ENCODE measurements around the gene NYAP1. TPM values are rescaled to one million over a fixed set of nuclear protein-coding genes. Genes with fewer than 3 reads are reported as not detected.
"Not testable (repeated sequence)": the region's sequence is repeated elsewhere in the genome, so short reads cannot be mapped to it uniquely, and the experiment has no call there.

The NYAP1 gene
- total RNA-seq (under 1 TPM in 1 of 2 experiments, not detected in 1; 0.44 TPM), polyA plus RNA-seq (not detected), total RNA-seq (0.08 to 0.98 (median 0.28) reads per million in 6 experiments)

- Mint-ChIP-seq H3K4me3 (peak within 1 kb of the TSS; percentile 77 to 89 (median 86)), H3K27me3 (no peaks in the 10 kb centered on the region), H3K36me3 (peaks cover 0 to 1% (median 0%) of the 10 kb centered on the region in 3 donors), H3K9me3 (no peaks in the 10 kb centered on the region), H3K27ac (peak within 1 kb of the TSS; percentile 22 to 91 (median 73)), H3K4me1 (peaks cover 13 to 28% (median 24%) of the 10 kb centered on the region in 4 donors)
- ATAC-seq (peak; percentile 48 to 51), DNase-seq (peak in 8 of 10 donors; percentile 37 to 75 (median 64))
- POLR2A ChIA-PET = interaction anchor here (1.2 to 1.9 kb wide), 3 partner anchors 15 to 100 kb away, joined by 3 to 18 read pairs (median 4); partner anchors contain the start of gene MEPCE
Observed at GRCh38 chr7:100483722-100484672, at the start of gene NYAP1. NYAP1 (plus strand) TSS chr7:100483927; CDS start chr7:100485312, 1,385 bp downstream.

GRCh38 chr7:100434297-100435144, 49.2 kb upstream of the NYAP1 start:
- Mint-ChIP-seq H3K36me3 (peaks cover 4 to 38% (median 5%) of the 10 kb centered on the region in 3 donors), H3K4me1 (peaks cover 22 to 56% (median 54%) of the 10 kb centered on the region in 4 donors), H3K9me3 (peaks cover 0 to 3% (median 0%) of the 10 kb centered on the region in 9 donors), H3K27ac (peak overlapping the region; percentile 84 to 97 (median 93)), H3K4me3 (peak overlapping the region; percentile 82 to 94 (median 89)), H3K27me3 (peaks cover 0 to 2% (median 0%) of the 10 kb centered on the region in 5 donors)
- POLR2A ChIA-PET = interaction anchor here (0.9 to 5.0 kb wide), 9 partner anchors 11 to 345 kb away, joined by 3 to 31 read pairs (median 4); partner anchors contain the start of genes COPS6, FBXO24, LRCH4 and MBLAC1
- DNase-seq (peak in 1 of 10 donors; percentile 22), ATAC-seq (no peak)

GRCh38 chr7:100435401-100436304, 48.1 kb upstream of the NYAP1 start:
- H3K4me3 Mint-ChIP-seq = peak overlapping the region; percentile 85 to 97 (median 94)
- peak overlapping the region; percentile 84 to 98 (median 96) for H3K27ac Mint-ChIP-seq
- POLR2A ChIA-PET = interaction anchor here (0.5 to 5.0 kb wide), 26 partner anchors 7 to 811 kb away, joined by 3 to 57 read pairs (median 6); partner anchors contain the start of genes AGFG2, AP4M1, FBXO24 and LAMTOR4
- ATAC-seq = peak; percentile 34 to 50
- peaks cover 0 to 2% (median 0%) of the 10 kb centered on the region in 9 donors for H3K9me3 Mint-ChIP-seq
- H3K27me3 Mint-ChIP-seq = no peaks in the 10 kb centered on the region
- peaks cover 18 to 50% (median 48%) of the 10 kb centered on the region in 4 donors for H3K4me1 Mint-ChIP-seq
- peaks cover 2 to 35% (median 5%) of the 10 kb centered on the region in 3 donors for H3K36me3 Mint-ChIP-seq
- peak in 9 of 10 donors; percentile 25 to 69 (median 49) for DNase-seq

- H3K27me3 Mint-ChIP-seq = no peaks in the 10 kb centered on the region
- ATAC-seq (no peak), DNase-seq (no peak)
- H3K4me3 Mint-ChIP-seq = peak overlapping the region in 9 of 10 donors; percentile 7 to 97 (median 91)
- H3K9me3 Mint-ChIP-seq = peaks cover 0 to 2% (median 0%) of the 10 kb centered on the region in 9 donors
- POLR2A ChIA-PET = interaction anchor here (0.6 to 5.0 kb wide), 24 partner anchors 8 to 813 kb away, joined by 3 to 57 read pairs (median 6); partner anchors contain the start of genes AGFG2, AP4M1, FBXO24 and LRCH4
- H3K4me1 Mint-ChIP-seq = peaks cover 11 to 35% (median 31%) of the 10 kb centered on the region in 4 donors
- peaks cover 2 to 28% (median 5%) of the 10 kb centered on the region in 3 donors for H3K36me3 Mint-ChIP-seq
- H3K27ac Mint-ChIP-seq = peak overlapping the region in 8 of 10 donors; percentile 7 to 98 (median 76)
Observed at GRCh38 chr7:100437150-100438100, 46.3 kb upstream of the NYAP1 start.

GRCh38 chr7:100438172-100438571, 45.6 kb upstream of the NYAP1 start:
- H3K4me3 Mint-ChIP-seq = peak overlapping the region in 3 of 10 donors; percentile 24 to 34 (median 29)

GRCh38 chr7:100438731-100439130, 45.0 kb upstream of the NYAP1 start:
- not testable (repeated sequence) for H3K4me3 Mint-ChIP-seq, DNase-seq

More at GRCh38 chr7:100438172-100438571, 45.6 kb upstream of the NYAP1 start:
- Mint-ChIP-seq H3K9me3 (peaks cover 0 to 2% (median 0%) of the 10 kb centered on the region in 9 donors), H3K4me1 (peaks cover 10 to 27% (median 26%) of the 10 kb centered on the region in 4 donors), H3K27me3 (no peaks in the 10 kb centered on the region), H3K27ac (peak overlapping the region in 3 of 10 donors; percentile 24 to 63 (median 36)), H3K36me3 (peaks cover 2 to 20% (median 5%) of the 10 kb centered on the region in 3 donors)
- POLR2A ChIA-PET = interaction anchor here (2.9 to 5.0 kb wide), 4 partner anchors 9 to 40 kb away, joined by 22 to 57 read pairs (median 30); partner anchors contain the start of genes MEPCE, TSC22D4 and ZCWPW1
- DNase-seq (no peak), ATAC-seq (no peak)

GRCh38 chr7:100439244-100439643, 44.5 kb upstream of the NYAP1 start:
- peaks cover 8 to 18% (median 17%) of the 10 kb centered on the region in 4 donors for H3K4me1 Mint-ChIP-seq
- H3K27me3 Mint-ChIP-seq, H3K27ac Mint-ChIP-seq, DNase-seq, H3K4me3 Mint-ChIP-seq, H3K36me3 Mint-ChIP-seq, ATAC-seq, H3K9me3 Mint-ChIP-seq: not testable (repeated sequence)
- POLR2A ChIA-PET = interaction anchor here (0.6 to 4.3 kb wide), 2 partner anchors 10 to 240 kb away, joined by 4 to 57 read pairs; partner anchors contain the start of genes MEPCE and ZCWPW1

More at GRCh38 chr7:100438731-100439130, 45.0 kb upstream of the NYAP1 start:
- peaks cover 2 to 15% (median 5%) of the 10 kb centered on the region in 3 donors for H3K36me3 Mint-ChIP-seq
- not testable (repeated sequence) for H3K27me3 Mint-ChIP-seq, H3K9me3 Mint-ChIP-seq, ATAC-seq
- POLR2A ChIA-PET = interaction anchor here (0.6 to 5.0 kb wide), 3 partner anchors 10 to 239 kb away, joined by 4 to 57 read pairs (median 30); partner anchors contain the start of genes MEPCE and ZCWPW1
- H3K27ac Mint-ChIP-seq = peak overlapping the region in 1 of 10 donors; percentile 33
- H3K4me1 Mint-ChIP-seq = peaks cover 9 to 22% (median 21%) of the 10 kb centered on the region in 4 donors

- Mint-ChIP-seq H3K27ac (peak overlapping the region in 2 of 10 donors; percentile 19 to 82), H3K36me3 (no peaks in the 10 kb centered on the region), H3K4me1 (peaks cover 8 to 13% (median 12%) of the 10 kb centered on the region in 4 donors), H3K9me3 (no peaks in the 10 kb centered on the region), H3K27me3 (no peaks in the 10 kb centered on the region), H3K4me3 (no peak overlapping the region)
- ATAC-seq (no peak), DNase-seq (no peak)
- POLR2A ChIA-PET = interaction anchor here (0.6 to 5.0 kb wide), 4 partner anchors 8 to 13 kb away, joined by 4 to 35 read pairs (median 6); partner anchors contain the start of genes MEPCE and ZCWPW1
Observed at GRCh38 chr7:100441641-100442535, 41.8 kb upstream of the NYAP1 start.
